GM19023 (cell line): ENCODE data around the gene OR5H2.

ENCODE experiments used
- ATAC-seq: cut with Tn5 transposase; IDR thresholded peaks from one replicate; pipeline ENCODE4 v1.9.1; 2021; ENCODE audit warnings: mild to moderate bottlenecking, moderate library complexity; ENCODE audit not compliant: unreplicated experiment

OR5H2 gene

GRCh38 chr3:98329392-98330124 lies 47.3 kb downstream of the OR5H2 start:
- ATAC-seq: peak; percentile 54

DNA sequence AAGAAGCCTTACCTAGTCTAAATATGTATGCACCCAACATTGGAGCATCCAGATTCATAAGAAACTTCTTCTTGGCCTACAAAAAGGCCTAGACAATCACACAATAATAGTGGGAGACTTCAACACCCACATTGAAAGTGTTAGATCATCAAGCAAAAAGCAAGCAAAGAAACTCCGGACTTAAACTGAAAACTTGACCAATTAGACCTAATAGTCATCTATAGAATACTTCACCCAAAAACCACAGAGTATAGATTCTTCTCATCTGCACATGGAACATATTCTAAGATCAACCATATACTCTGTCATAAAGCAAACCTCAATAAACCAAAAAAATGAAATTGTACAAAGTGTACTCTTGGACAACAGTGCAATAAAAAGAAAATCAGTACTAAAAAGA lies 49.0 kb downstream of the OR5H2 start:
- no peak for ATAC-seq
